Natural killer cell treated with Interleukin-12 subunit alpha and Interleukin-12 subunit beta and Interleukin-15 and Interleukin-18, amount 100 ng/mL, for 72 hours (primary cell): ENCODE measurements around the gene MMP23B. TPM values are rescaled to one million over a fixed set of nuclear protein-coding genes. Genes with fewer than 3 reads are reported as not detected.

Experiments
- ATAC-seq, 2 donors: fragments of 150-1000 bp; cut with Tn5 transposase in 1 of 2; sonication (Bioruptor Pico), chemical (Tn5 transposase) in 1 of 2; 2 replicates each; pipeline ENCODE4 v1.10.0; 2021
- DNase-seq: peaks from one replicate; pipeline ENCODE4 v3.0.0; 2022; ENCODE audit warnings: low spot score
- H3K27ac Mint-ChIP-seq, 2 donors: 1 replicate in 1 of 2; 2 replicates in 1 of 2; pipeline ENCODE4 v1.8.0; 2022; ENCODE audit warnings: mixed read lengths in 2 of 2, mild to moderate bottlenecking in 1 of 2, moderate library complexity in 1 of 2
- H3K27me3 Mint-ChIP-seq, 2 donors: 1 replicate in 1 of 2; 2 replicates in 1 of 2; pipeline ENCODE4 v1.8.0; 2022; ENCODE audit warnings: mixed read lengths in 2 of 2
- H3K36me3 Mint-ChIP-seq: one replicate; pipeline ENCODE4 v1.8.0; 2022; ENCODE audit warnings: mixed read lengths
- H3K4me1 Mint-ChIP-seq, 2 donors: 1 replicate in 1 of 2; 2 replicates in 1 of 2; pipeline ENCODE4 v1.8.0; 2022; ENCODE audit warnings: low read depth in 2 of 2, mixed read lengths in 2 of 2, mild to moderate bottlenecking in 1 of 2
- H3K4me3 Mint-ChIP-seq: one replicate; pipeline ENCODE4 v1.8.0; 2022; ENCODE audit warnings: mixed read lengths
- H3K9me3 Mint-ChIP-seq: 2 replicates; pipeline ENCODE4 v1.8.0; 2022; ENCODE audit warnings: mixed read lengths
- total RNA-seq, 2 donors: library from RNA; stranded (reverse); gene quantifications; one replicate each; pipeline ENCODE4 v1.2.3, GENCODE V29; 2022

The MMP23B gene
- total RNA-seq, 2 donors from 2014 or later = 4.9 to 6.1 TPM

DNA sequence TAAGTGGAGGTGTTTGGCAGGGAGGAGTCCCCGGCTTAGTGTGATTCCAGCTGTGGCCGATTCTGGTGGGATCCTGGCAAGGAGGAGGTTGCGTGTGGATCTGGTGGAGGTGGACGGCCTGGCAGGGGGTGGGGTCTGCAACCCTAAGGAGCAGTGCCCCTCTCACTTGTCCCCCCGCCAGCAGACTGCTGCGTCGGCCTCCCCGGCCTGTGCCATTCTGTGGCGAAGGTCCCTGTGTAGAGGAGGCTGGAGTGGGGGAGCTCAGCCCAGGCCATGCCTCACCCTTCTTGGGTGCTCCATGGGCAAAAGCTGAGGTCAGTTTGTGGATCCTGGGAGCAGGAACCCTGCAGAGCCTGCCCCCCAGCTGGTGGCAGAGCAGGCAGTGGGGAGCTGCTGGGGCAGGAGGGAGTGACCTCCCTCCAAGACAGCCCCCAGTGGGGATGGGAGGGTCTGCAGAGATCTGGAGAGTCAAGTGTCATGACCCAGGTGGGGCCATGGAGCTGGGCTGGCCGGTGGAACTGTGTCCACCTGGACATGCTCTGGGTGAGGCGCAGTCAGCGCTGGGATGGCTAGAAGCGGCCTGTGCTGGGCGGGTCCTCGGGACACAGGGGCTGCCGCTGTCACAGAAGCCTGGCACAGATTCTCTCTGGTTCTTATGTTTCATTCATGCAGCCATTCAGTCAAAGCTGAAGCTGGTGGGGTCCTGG lies 11.4 kb upstream of the MMP23B start:
- peaks cover 13 to 18% of the 10 kb centered on the region in 2 donors for H3K4me1 Mint-ChIP-seq
- H3K27me3 Mint-ChIP-seq = no peaks in the 10 kb centered on the region
- no peaks in the 10 kb centered on the region for H3K36me3 Mint-ChIP-seq
- no peak for ATAC-seq
- no peak for DNase-seq
- no peak overlapping the region for H3K4me3 Mint-ChIP-seq
- H3K27ac Mint-ChIP-seq = no peak overlapping the region
- no peaks in the 10 kb centered on the region for H3K9me3 Mint-ChIP-seq

DNA sequence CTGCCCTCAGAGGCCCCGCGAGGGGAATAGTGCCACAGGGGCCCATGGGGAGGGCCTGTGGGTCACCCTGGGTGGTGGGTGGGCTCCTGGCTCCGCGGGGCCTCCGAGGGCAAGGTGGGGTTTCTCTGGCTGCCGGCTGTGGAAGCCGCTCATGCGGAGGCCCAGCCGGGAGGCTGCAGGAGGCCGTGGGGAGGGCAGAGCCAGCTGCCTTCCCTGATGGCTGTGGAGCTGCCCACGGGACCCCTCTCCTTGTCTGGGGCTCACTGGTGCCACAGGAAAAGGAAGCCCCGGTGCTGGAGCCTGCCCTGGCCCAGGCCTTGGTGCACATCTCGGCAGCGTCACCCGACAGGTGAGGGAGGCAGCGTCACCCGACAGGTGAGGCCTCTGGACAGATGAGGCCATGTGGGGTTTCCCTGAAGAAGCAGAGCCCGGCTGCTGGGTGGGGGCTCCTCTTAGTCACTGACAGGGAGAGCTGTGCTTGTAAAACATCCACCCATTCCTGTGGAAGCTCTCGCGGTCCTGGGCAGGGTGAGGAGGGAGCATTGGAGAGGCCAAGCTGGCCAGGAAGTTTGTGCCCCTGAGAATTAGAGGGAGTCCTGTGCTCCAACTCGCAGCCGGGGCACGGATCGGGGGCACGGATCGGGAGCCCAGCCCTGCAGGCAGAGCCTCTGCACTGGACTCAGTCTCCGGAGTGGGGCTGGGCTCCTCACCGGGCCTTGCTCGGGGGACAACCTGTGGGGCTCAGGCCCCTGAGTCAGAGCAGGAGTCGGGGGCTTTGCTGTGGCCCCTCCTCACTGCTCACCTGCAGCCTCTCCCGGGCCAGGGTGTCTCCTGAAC lies 10.6 kb upstream of the MMP23B start:
- no peak overlapping the region for H3K27ac Mint-ChIP-seq
- no peak overlapping the region for H3K4me3 Mint-ChIP-seq
- peaks cover 13 to 20% of the 10 kb centered on the region in 2 donors for H3K4me1 Mint-ChIP-seq
- no peaks in the 10 kb centered on the region for H3K36me3 Mint-ChIP-seq
- no peaks in the 10 kb centered on the region for H3K27me3 Mint-ChIP-seq
- DNase-seq (peak; percentile 57), ATAC-seq (no peak)
- H3K9me3 Mint-ChIP-seq = no peaks in the 10 kb centered on the region

DNA sequence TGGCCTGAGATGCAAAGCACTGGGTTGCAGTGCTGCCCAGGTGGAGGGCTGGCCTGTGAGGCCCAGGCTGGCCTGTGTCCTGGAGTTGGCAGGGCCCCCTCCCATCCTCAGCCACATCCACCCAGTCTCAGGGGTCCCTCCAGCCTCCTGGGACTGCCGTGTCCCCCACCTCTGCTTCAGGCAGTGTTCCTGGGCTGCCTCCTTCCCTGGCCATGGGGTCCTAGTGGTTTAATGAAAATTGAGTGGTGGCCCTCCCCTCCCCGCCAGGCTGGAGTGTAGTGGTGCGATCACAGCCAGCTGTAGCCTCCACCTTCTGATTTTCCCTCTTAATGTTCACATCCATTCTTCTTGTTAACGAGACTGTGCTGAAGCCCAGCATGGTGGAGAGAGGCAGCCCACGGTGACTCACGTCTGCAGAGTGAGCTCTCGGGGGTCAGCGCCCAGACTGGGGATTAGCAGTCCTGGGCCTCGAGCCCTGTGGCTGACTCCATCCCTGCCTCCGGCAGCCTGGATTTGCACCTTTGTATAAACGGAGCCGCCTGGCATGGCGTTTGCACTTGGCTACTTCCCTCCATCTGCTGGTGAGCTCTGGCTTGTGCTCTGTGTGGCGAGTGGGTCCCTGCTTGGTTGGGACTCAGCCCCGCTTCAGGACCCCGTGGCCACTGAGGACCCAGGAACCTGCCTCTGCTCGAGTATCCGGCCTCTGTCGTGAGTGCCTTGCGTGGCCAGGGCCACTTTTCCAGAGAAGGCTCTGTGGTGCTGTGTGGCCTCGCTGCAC lies 9.8 kb upstream of the MMP23B start:
- ATAC-seq (no peak), DNase-seq (no peak)
- Mint-ChIP-seq H3K27ac (peak overlapping the region in 1 of 2 donors; percentile 56), H3K4me3 (no peak overlapping the region), H3K27me3 (no peaks in the 10 kb centered on the region), H3K4me1 (peaks cover 10 to 17% of the 10 kb centered on the region in 2 donors), H3K36me3 (no peaks in the 10 kb centered on the region), H3K9me3 (no peaks in the 10 kb centered on the region)

DNA sequence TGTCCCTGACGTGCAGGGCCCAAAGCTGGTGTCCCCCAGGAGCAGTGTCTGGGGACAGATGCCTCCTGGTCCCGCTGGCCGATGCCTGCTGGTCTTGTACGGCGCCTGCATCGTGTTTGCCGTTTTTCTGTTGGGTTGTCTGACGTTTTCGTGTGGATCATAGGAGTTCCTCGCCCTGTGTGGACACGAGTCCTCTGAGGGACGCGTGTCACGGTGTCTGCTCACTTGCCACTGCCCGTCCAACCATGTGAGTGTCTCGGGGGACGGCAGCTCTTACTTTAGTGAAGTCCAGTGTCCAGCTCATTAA lies 9.2 kb upstream of the MMP23B start:
- no peak for DNase-seq

DNA sequence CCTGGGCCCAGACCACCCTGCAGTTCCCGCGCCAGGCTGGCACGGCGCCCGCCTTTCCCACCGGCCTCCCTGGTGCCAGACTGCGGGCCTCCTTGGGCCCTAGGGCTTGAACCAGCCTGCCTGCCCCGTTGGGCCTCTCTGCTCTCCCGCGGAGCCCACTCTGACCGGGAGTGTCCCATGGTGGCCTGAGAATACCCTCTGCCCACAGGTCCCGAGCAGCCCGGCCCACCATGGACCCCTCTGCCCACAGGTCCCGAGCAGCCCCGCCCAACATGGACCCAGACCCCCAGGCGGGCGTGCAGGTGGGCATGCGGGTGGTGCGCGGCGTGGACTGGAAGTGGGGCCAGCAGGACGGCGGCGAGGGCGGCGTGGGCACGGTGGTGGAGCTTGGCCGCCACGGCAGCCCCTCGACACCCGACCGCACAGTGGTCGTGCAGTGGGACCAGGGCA lies 8.8 kb upstream of the MMP23B start:
- DNase-seq (no peak), ATAC-seq (no peak)
- Mint-ChIP-seq H3K36me3 (no peaks in the 10 kb centered on the region), H3K27me3 (no peaks in the 10 kb centered on the region), H3K4me1 (peaks cover 6 to 12% of the 10 kb centered on the region in 2 donors), H3K27ac (no peak overlapping the region), H3K9me3 (no peaks in the 10 kb centered on the region), H3K4me3 (no peak overlapping the region)

More for the DNA sequence above, 9.2 kb upstream of the MMP23B start:
- ATAC-seq = no peak
- peak overlapping the region in 1 of 2 donors; percentile 56 for H3K27ac Mint-ChIP-seq
- no peaks in the 10 kb centered on the region for H3K36me3 Mint-ChIP-seq
- no peaks in the 10 kb centered on the region for H3K27me3 Mint-ChIP-seq
- H3K4me3 Mint-ChIP-seq = no peak overlapping the region
- no peaks in the 10 kb centered on the region for H3K9me3 Mint-ChIP-seq
- peaks cover 6 to 12% of the 10 kb centered on the region in 2 donors for H3K4me1 Mint-ChIP-seq

DNA sequence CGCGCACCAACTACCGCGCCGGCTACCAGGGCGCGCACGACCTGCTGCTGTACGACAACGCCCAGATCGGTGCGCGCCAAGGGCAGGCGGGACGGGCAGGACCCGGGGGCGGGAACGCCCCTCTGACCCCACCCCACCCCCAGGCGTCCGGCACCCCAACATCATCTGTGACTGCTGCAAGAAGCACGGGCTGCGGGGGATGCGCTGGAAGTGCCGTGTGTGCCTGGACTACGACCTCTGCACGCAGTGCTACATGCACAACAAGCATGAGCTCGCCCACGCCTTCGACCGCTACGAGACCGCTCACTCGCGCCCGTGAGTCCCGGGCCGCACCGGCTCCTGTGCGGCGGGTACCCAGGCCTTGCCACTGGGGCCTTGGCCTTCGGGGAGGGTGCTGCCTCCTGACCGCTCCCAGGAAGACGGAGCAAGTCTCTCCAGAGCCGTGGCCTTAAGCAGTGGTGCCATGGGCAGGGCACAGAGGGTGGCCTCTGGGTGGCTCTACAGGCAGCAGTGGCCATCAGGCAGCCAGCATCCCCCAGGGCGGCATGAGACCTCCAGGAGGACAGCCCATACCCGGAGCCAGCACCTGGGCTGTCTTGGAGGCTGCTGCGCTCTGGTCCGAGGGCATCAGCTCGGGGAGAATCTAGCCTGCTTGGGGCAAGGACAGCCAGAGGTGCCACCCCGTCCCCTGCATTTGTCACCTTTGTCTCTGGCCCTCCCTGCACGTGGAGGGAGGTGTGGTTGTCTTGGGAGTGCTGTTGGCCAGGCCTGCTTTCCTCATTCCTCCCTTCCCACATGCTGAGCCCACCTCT lies 8.1 kb upstream of the MMP23B start:
- no peak for DNase-seq
- Mint-ChIP-seq H3K9me3 (no peaks in the 10 kb centered on the region), H3K27ac (no peak overlapping the region), H3K27me3 (no peaks in the 10 kb centered on the region), H3K4me1 (peaks cover 6 to 12% of the 10 kb centered on the region in 2 donors), H3K4me3 (no peak overlapping the region), H3K36me3 (no peaks in the 10 kb centered on the region)
- ATAC-seq = no peak

DNA sequence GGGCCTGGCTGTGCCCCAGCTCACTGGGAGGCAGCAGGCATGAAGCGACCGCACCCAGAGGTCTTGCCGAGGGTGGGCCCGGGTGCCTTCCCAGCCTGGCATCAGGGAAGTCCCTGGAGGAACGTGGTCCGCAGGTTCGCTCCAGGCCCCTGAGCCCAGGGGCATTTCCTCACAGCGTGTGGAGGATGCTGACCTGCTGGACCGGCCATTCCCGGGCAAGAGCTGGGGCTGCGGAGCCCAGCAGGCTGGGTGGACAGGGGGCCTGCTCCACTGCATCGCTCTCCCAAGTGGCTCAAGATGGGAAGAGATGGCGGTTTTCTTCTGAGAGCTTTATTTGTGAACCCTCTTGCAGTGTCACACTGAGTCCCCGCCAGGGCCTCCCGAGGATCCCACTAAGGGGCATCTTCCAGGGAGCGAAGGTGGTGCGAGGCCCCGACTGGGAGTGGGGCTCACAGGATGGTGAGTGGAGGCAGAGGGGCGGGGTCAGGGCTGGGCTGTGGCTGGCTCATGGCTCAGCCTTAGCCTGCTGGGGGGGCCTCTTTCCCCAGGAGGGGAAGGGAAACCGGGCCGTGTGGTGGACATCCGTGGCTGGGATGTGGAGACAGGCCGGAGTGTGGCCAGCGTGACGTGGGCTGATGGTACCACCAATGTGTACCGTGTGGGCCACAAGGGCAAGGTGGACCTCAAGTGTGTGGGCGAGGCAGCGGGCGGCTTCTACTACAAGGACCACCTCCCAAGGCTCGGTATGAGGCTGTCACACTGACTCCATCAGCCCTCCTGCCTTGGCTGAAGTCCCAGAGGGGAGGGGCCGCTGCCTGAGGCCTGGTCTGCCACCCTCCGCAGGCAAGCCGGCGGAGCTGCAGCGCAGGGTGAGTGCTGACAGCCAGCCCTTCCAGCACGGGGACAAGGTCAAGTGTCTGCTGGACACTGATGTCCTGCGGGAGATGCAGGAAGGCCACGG lies 7.2 kb upstream of the MMP23B start:
- Mint-ChIP-seq H3K36me3 (no peaks in the 10 kb centered on the region), H3K4me1 (peaks cover 9 to 13% of the 10 kb centered on the region in 2 donors), H3K27me3 (no peaks in the 10 kb centered on the region), H3K9me3 (no peaks in the 10 kb centered on the region), H3K27ac (no peak overlapping the region), H3K4me3 (no peak overlapping the region)
- no peak for ATAC-seq
- no peak for DNase-seq

DNA sequence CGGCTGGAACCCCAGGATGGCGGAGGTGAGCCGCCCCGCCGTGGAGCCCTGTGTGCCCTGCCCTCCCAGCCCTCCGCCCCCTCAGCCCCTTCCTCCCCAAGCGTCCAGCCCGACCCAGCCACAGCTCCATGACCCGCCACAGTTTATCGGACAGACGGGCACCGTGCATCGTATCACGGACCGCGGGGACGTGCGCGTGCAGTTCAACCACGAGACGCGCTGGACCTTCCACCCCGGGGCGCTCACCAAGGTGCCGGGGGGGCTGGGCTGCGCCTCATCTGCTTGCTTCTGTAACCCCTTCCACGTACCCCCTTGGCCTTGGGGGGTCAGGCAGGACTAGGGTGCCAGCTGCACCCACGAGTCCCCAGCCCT lies 6.6 kb upstream of the MMP23B start:
- no peak for DNase-seq
- H3K4me1 Mint-ChIP-seq = peaks cover 15 to 18% of the 10 kb centered on the region in 2 donors
- H3K4me3 Mint-ChIP-seq = no peak overlapping the region
- no peaks in the 10 kb centered on the region for H3K9me3 Mint-ChIP-seq
- ATAC-seq = no peak
- H3K27ac Mint-ChIP-seq = no peak overlapping the region
- H3K27me3 Mint-ChIP-seq = no peaks in the 10 kb centered on the region
- H3K36me3 Mint-ChIP-seq = no peaks in the 10 kb centered on the region

DNA sequence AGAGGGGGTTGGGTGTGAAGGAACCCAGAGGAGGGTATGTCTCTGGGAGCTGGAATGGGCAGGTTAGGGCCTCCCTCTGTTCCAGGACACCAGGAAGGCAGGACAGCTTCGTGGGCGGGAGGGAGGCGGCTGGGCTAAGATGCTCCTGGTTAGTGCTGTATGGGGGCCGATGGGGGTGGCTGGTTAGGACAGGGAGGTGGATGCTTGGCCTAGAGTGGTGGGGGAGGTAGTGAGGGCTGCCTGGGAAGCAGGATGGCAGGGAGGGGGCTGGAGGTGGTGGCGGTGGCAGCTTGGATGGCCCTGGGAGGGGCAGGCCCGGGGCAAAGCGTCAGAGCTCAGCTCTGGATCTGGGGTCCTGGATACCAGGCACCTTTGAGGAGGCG lies 6.2 kb upstream of the MMP23B start:
- Mint-ChIP-seq H3K27ac (no peak overlapping the region), H3K4me3 (no peak overlapping the region), H3K9me3 (no peaks in the 10 kb centered on the region), H3K4me1 (peaks cover 17 to 19% of the 10 kb centered on the region in 2 donors), H3K27me3 (no peaks in the 10 kb centered on the region), H3K36me3 (no peaks in the 10 kb centered on the region)
- ATAC-seq = no peak
- DNase-seq = no peak

DNA sequence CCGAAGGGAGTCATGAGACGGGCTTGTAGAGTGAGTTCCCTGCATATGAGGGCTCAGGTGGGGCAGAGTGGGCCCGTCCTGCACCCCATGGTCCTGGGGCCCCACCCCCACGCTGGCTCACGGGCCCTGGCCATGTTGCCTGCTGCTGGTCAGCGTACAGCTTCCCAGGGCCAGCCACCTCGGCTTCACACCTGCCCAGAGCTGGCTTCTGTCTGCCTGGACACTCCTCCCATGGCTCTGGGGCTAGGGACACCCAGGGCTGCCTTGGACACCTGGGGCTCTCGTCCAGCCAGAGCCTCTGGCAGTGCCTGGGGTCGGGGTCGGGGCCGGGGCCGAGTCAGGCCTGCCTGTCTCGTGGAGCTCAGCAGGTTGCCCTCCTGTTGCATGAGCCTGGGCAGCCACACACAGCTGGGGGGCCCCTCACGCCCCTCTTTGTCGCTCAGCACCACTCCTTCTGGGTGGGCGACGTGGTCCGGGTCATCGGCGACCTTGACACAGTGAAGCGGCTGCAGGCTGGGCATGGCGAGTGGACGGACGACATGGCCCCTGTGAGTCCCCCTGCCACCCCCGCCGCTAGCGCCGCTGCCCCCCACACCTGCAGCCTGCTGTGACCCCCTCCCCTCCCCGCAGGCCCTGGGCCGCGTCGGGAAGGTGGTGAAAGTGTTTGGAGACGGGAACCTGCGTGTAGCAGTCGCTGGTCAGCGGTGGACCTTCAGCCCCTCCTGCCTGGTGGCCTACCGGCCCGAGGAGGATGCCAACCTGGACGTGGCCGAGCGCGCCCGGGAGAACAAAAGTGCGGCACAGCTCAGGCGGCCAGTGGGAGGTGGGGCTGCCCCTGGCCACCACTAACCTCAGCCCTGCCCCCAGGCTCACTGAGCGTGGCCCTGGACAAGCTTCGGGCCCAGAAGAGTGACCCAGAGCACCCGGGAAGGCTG lies 5.5 kb upstream of the MMP23B start:
- DNase-seq = peak; percentile 64
- Mint-ChIP-seq H3K4me1 (peaks cover 17 to 19% of the 10 kb centered on the region in 2 donors), H3K27ac (no peak overlapping the region), H3K36me3 (no peaks in the 10 kb centered on the region), H3K4me3 (no peak overlapping the region), H3K9me3 (no peaks in the 10 kb centered on the region), H3K27me3 (no peaks in the 10 kb centered on the region)
- ATAC-seq = no peak

DNA sequence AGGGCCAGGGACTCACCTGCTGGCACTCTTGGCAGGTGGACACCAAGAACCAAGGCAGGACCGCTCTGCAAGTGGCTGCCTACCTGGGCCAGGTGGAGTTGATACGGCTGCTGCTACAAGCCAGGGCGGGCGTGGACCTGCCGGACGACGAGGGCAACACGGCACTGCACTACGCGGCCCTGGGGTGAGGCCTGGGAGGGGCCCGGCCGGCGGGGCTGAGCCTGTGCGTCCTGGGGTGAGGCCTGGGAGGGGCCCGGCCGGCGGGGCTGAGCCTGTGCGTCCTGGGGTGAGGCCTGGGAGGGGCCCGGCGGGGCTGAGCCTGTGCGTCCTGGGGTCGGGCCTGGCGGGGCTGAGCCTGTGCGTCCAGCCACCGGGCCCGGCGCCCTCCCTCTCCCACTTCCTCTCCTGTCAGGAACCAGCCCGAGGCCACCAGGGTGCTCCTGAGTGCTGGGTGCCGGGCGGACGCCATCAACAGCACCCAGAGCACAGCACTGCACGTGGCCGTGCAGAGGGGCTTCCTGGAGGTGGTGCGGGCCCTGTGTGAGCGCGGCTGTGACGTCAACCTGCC lies 4.6 kb upstream of the MMP23B start:
- Mint-ChIP-seq H3K4me1 (peaks cover 15 to 16% of the 10 kb centered on the region in 2 donors), H3K4me3 (no peak overlapping the region), H3K27ac (no peak overlapping the region), H3K36me3 (no peaks in the 10 kb centered on the region), H3K27me3 (no peaks in the 10 kb centered on the region), H3K9me3 (no peaks in the 10 kb centered on the region)
- DNase-seq (peak; percentile 59), ATAC-seq (no peak)
